ENCODE data around the gene NCKIPSD. TPM values are rescaled to one million over a fixed set of nuclear protein-coding genes. Genes with fewer than 3 reads are reported as not detected.

NCKIPSD gene
- total RNA-seq, 4 donors from 2014 or later, result 21.6 to 32.2 (median 31.7) TPM

- no peaks in the 10 kb centered on the region for H3K36me3 ChIP-seq
- peak overlapping the region; percentile 51 to 85 (median 67) for H3K27ac ChIP-seq
- peak overlapping the region; percentile 29 to 47 (median 34) for H3K4me3 ChIP-seq (replicated peaks in 1 of 3)
- peak; percentile 95 to 98 for DNase-seq
- intact Hi-C loops (cut with DNase I), result no loop called here
- H3K27me3 ChIP-seq, result no peaks in the 10 kb centered on the region
- H3K9me3 ChIP-seq, result no peaks in the 10 kb centered on the region
- TF ChIP-seq CTCF (IDR thresholded peaks at IDR 0.05), result peak; percentile 48 to 82 (median 60)
- TF ChIP-seq POLR2A (IDR thresholded peaks at IDR 0.05), result peak in 1 of 2 donors; percentile 70
- peaks cover 13 to 26% of the 10 kb centered on the region in 2 donors for H3K4me1 ChIP-seq
- WGBS, 2 donors, result 1 to 2% methylated on average over 17 to 44 of the region's 66 CpGs
These were observed 22.0 kb downstream of the NCKIPSD start for GRCh38 chr3:48663489-48664312.

DNA sequence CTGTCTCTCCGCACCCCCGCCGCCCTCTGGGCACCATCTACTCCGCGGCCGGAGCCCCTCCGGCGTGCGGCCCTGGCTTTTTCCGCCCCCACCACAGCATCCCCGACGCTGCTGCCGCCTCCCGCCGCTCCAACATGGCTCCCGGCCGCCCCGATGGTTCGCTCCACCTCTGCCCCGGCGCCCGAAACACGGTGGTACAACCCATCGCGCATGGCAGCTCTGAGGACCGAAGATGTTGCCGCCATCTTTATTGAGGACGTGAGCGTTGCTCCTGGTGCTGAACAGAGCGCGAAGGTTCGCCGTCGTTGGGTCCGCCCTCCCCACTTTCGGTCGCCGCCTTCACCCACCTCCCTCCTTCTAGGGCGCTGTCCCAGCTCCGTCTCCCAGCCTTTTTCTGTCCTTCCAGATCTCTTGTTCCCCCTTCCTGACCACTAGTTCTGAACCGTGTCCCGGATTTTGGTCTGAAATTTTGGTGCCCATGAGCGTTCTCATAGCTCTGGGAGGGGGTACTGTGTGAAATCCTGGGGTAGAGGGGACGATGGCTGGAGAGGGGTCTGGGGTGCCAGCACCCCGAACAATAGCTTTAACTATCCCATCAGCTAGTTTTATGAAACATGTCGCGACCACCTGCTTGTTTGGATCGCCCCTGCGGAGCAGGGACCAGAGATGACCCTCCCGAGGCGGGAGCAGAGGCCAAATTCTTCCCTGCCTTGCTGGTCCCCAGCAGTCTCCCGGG is 22.8 kb downstream of the NCKIPSD start, which contains the start of gene CELSR3:
TSS of gene CELSR3 (minus strand) at position 134 of the 736 bp plus-strand sequence. CDS start 252 bp downstream, outside the sequence.
- 1 to 2% methylated on average over 22 to 35 of the region's 52 CpGs for WGBS, 2 donors
- Histone ChIP-seq H3K9me3 (no peaks in the 10 kb centered on the region), H3K27me3 (no peaks in the 10 kb centered on the region), H3K36me3 (no peaks in the 10 kb centered on the region), H3K4me1 (peaks cover 13 to 26% of the 10 kb centered on the region in 2 donors), H3K27ac (peak within 1 kb of the TSS; percentile 51 to 85 (median 67)), H3K4me3 (replicated peaks in 1 of 3) (peak within 1 kb of the TSS; percentile 29 to 47 (median 34))
- TF ChIP-seq POLR2A (IDR thresholded peaks at IDR 0.05) (peak in 1 of 2 donors; percentile 18), CTCF (IDR thresholded peaks at IDR 0.05) (no peak)
- DNase-seq, result peak; percentile 77 to 82
- intact Hi-C loops (cut with DNase I), result no loop called here

DNA sequence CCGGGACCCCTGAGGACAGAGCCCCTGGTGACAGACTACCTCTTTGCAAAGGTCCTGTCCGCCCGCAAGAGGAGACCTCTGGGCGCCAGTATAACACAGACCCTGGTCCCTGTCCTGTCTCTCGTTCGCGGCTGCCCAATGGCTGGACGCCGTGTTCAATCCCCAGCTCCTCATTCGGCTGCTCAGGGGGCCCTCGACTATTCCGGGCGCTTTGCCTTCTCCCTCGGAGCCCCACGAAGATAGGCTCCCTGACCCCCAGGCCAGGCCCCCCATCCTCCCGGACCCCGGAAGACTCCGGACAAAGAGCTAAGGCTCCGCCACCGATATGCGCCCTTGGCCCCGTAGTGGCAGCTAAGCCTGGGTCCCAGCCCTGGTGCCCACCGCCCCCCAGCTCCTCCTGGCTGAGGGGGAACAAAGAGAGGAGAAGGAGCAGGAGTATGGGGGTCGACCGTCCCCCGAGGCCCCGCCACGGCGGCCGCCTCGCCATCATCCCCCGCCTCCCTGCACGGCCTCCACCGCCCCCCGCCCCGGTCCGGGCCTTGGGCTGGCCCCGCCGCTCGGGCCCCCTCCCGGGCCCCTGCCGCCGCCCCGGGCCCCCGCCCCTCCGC is 23.5 kb downstream of the NCKIPSD start:
- no peaks in the 10 kb centered on the region for H3K9me3 ChIP-seq
- peak overlapping the region in 1 of 3 donors; percentile 34 for H3K4me3 ChIP-seq (replicated peaks in 1 of 3)
- no peaks in the 10 kb centered on the region for H3K27me3 ChIP-seq
- no peaks in the 10 kb centered on the region for H3K36me3 ChIP-seq
- no peak for TF ChIP-seq POLR2A (IDR thresholded peaks at IDR 0.05)
- no peak for TF ChIP-seq CTCF (IDR thresholded peaks at IDR 0.05)
- intact Hi-C loops (cut with DNase I), result no loop called here
- H3K27ac ChIP-seq, result no peak overlapping the region
- DNase-seq, result no peak
- 1% methylated on average over 14 of the region's 46 CpGs; no CpG with 5 or more reads in 1 of the 2 donors for WGBS, 2 donors
- peaks cover 13 to 26% of the 10 kb centered on the region in 2 donors for H3K4me1 ChIP-seq

DNA sequence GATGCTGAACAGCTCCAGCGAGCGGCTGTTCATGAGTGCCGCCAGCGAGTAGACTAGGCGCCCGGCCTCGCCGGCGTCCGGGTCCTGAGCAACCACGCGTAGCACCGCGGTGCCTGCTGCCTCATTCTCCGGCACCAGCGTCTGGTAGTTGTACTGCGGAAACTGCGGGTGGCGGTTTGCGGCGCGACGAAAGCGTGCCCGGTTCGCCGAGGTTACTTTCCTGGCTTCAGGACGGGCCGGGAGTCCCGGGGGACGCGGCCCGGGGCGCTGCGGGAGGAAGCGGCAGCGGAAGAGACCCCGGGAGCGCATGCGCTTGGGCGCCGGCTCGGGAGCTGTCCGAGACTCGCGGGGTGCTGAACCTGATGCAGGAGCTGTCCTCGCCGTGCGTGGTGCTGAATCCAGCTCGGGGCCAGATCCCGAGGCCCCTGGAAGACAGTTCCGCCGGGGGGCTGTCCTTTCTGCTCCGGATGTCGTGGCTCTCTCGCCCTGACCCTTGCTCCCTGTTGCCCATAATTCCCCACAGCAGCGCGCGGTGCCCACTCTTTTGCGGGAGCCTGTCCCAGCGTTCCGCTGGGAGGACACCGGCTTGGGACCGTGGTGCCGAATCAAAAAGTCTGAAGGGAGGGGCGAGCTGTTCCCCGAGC is 24.1 kb downstream of the NCKIPSD start:
- H3K4me3 ChIP-seq (replicated peaks in 1 of 3), result peak overlapping the region in 1 of 3 donors; percentile 2
- H3K4me1 ChIP-seq, result peaks cover 17 to 30% of the 10 kb centered on the region in 2 donors
- H3K27me3 ChIP-seq, result no peaks in the 10 kb centered on the region
- H3K9me3 ChIP-seq, result no peaks in the 10 kb centered on the region
- no peak overlapping the region for H3K27ac ChIP-seq
- intact Hi-C loops (cut with DNase I), result no loop called here
- H3K36me3 ChIP-seq, result no peaks in the 10 kb centered on the region
- DNase-seq, result peak; percentile 66 to 70
- WGBS, 2 donors, result 2 to 53% methylated on average over 3 to 9 of the region's 67 CpGs
- TF ChIP-seq POLR2A (IDR thresholded peaks at IDR 0.05), result no peak
- peak in 1 of 6 experiments; percentile 2 for TF ChIP-seq CTCF (IDR thresholded peaks at IDR 0.05)

All from thyroid gland (tissue), 4 donors.